ENCODE results near the gene PTPRM.

- TF ChIP-seq EZH2phosphoT487 (IDR thresholded peaks at IDR 0.05; ENCODE audit: borderline replicate concordance, low read length) (no peak), CTCF (IDR thresholded peaks at IDR 0.05; ENCODE audit: low read depth, low read length, poor library complexity, severe bottlenecking) (no peak)
Measured at GRCh38 chr18:8169722-8170121, 602.6 kb downstream of the PTPRM start.
